ENCODE data around the gene CNNM2. TPM values are rescaled to one million over a fixed set of nuclear protein-coding genes. Genes with fewer than 3 reads are reported as not detected.
A peak's percentile ranks its signal among the peaks of the same experiment; 100 is the strongest.

Gene CNNM2
- total and polyA plus RNA-seq, 2 donors (not counting 1 experiment from before 2014, with no cell fraction given), result 6.6 to 21.6 TPM

- no peak overlapping the region for H3K4me3 ChIP-seq (ENCODE audit: control extremely low read depth in 1 of 5, extremely low read depth in 1 of 5, insufficient read depth in 1 of 5, low read depth in 2 of 5, low read length in 4 of 5)
- intact Hi-C loops (cut with micrococcal nuclease), result no loop called here
- peaks cover 2 to 60% of the 10 kb centered on the region in 2 experiments for H3K36me3 ChIP-seq (replicated peaks in 1 of 2; ENCODE audit: control extremely low read depth in 1 of 2, control insufficient read depth in 1 of 2, extremely low read depth in 1 of 2, insufficient read depth in 2 of 2, low read length in 1 of 2)
- Mint-ChIP-seq H3K9me3 (ENCODE audit: insufficient read depth) (no peaks in the 10 kb centered on the region), H3K27ac (no peak overlapping the region), H3K27me3 (no peaks in the 10 kb centered on the region), H3K4me1 (peaks cover 13% of the 10 kb centered on the region), H3K4me3 (no peak overlapping the region)
- DNase-seq, result no peak
- no peak overlapping the region for H3K4me2 ChIP-seq (replicated peaks; ENCODE audit: low read depth, low read length, poor library complexity, severe bottlenecking)
- no peaks in the 10 kb centered on the region for H3K27me3 ChIP-seq (replicated peaks in 1 of 4; ENCODE audit: control extremely low read depth in 1 of 4, control insufficient read depth in 3 of 4, insufficient read depth in 4 of 4, low read length in 3 of 4)
- H4K20me1 ChIP-seq (ENCODE audit: control insufficient read depth, insufficient read depth, low read length, poor library complexity, severe bottlenecking), result no peaks in the 10 kb centered on the region
- no peaks in the 10 kb centered on the region for H3K79me2 ChIP-seq (ENCODE audit: control insufficient read depth, insufficient read depth, low read length)
- H2AFZ ChIP-seq (ENCODE audit: insufficient read depth, low read depth, low read length, poor library complexity, severe bottlenecking), result no peak overlapping the region
- POLR2A ChIA-PET, result no interaction called here
- no peak overlapping the region for H3K27ac ChIP-seq (ENCODE audit: low read length in 2 of 2)
- TF ChIP-seq CTCF (IDR thresholded peaks at IDR 0.05), result no peak
- no peak for TF ChIP-seq EZH2 (IDR thresholded peaks at IDR 0.05; ENCODE audit: borderline replicate concordance, insufficient read depth, low read depth, low read length, poor library complexity, severe bottlenecking)
- H3K9me3 ChIP-seq (ENCODE audit: control extremely low read depth in 1 of 3, control insufficient read depth in 2 of 3, insufficient read depth in 1 of 3, low read length in 2 of 3), result no peaks in the 10 kb centered on the region
- no peak overlapping the region for H3K9ac ChIP-seq (ENCODE audit: low read length)
- no CpG with 5 or more reads among the region's 2 CpGs for WGBS (ENCODE audit: insufficient coverage)
- no peaks in the 10 kb centered on the region for H3K4me1 ChIP-seq (ENCODE audit: control insufficient read depth in 2 of 2, insufficient read depth in 2 of 2, low read length in 2 of 2)
- no peak for ATAC-seq (ENCODE audit: low read depth)
- CTCF ChIA-PET, result no interaction called here
Measured at GRCh38 chr10:103100620-103101019, 182.5 kb downstream of the CNNM2 start.

- Histone ChIP-seq H3K9ac (ENCODE audit: low read length) (no peak overlapping the region), H3K4me2 (replicated peaks; ENCODE audit: low read depth, low read length, poor library complexity, severe bottlenecking) (no peak overlapping the region), H3K79me2 (ENCODE audit: control insufficient read depth, insufficient read depth, low read length) (no peaks in the 10 kb centered on the region), H3K27ac (ENCODE audit: low read length in 2 of 2) (no peak overlapping the region), H4K20me1 (ENCODE audit: control insufficient read depth, insufficient read depth, low read length, poor library complexity, severe bottlenecking) (no peaks in the 10 kb centered on the region), H3K4me1 (ENCODE audit: control insufficient read depth in 2 of 2, insufficient read depth in 2 of 2, low read length in 2 of 2) (no peaks in the 10 kb centered on the region), H3K4me3 (ENCODE audit: control extremely low read depth in 1 of 5, extremely low read depth in 1 of 5, insufficient read depth in 1 of 5, low read depth in 2 of 5, low read length in 4 of 5) (no peak overlapping the region), H2AFZ (ENCODE audit: insufficient read depth, low read depth, low read length, poor library complexity, severe bottlenecking) (no peak overlapping the region), H3K36me3 (replicated peaks in 1 of 2; ENCODE audit: control extremely low read depth in 1 of 2, control insufficient read depth in 1 of 2, extremely low read depth in 1 of 2, insufficient read depth in 2 of 2, low read length in 1 of 2) (peaks cover 8 to 59% of the 10 kb centered on the region in 2 experiments), H3K27me3 (replicated peaks in 1 of 4; ENCODE audit: control extremely low read depth in 1 of 4, control insufficient read depth in 3 of 4, insufficient read depth in 4 of 4, low read length in 3 of 4) (no peaks in the 10 kb centered on the region), H3K9me3 (ENCODE audit: control extremely low read depth in 1 of 3, control insufficient read depth in 2 of 3, insufficient read depth in 1 of 3, low read length in 2 of 3) (no peaks in the 10 kb centered on the region)
- Mint-ChIP-seq H3K4me3 (no peak overlapping the region), H3K27ac (peak overlapping the region; percentile 34), H3K4me1 (peaks cover 3% of the 10 kb centered on the region), H3K9me3 (ENCODE audit: insufficient read depth) (no peaks in the 10 kb centered on the region), H3K27me3 (no peaks in the 10 kb centered on the region)
- CTCF ChIA-PET, result interaction anchor here (1.3 kb wide), 1 partner anchor 142 kb away, joined by 7 read pairs; no protein-coding TSS in a partner anchor
- intact Hi-C loops (cut with micrococcal nuclease), result no loop called here
- ATAC-seq (ENCODE audit: low read depth) (no peak), DNase-seq (no peak)
- 100% methylated on average over 1 of the region's 3 CpGs for whole genome bisulfite sequencing (ENCODE audit: insufficient coverage)
- TF ChIP-seq EZH2 (IDR thresholded peaks at IDR 0.05; ENCODE audit: borderline replicate concordance, insufficient read depth, low read depth, low read length, poor library complexity, severe bottlenecking) (no peak), CTCF (IDR thresholded peaks at IDR 0.05) (no peak)
- POLR2A ChIA-PET, result no interaction called here
Measured at GRCh38 chr10:103102195-103102594, 184.1 kb downstream of the CNNM2 start.
